ENCODE data around the gene DNAH10.

GRCh38 chr12:123732251-123732650, 29.9 kb upstream of the DNAH10 start:
- TF ChIP-seq NFE2L2 (conservative IDR thresholded peaks at IDR 0.05; ENCODE audit: low read length) (no peak), RCOR1 (IDR thresholded peaks at IDR 0.05; ENCODE audit: low read depth, low read length) (no peak), REST (IDR thresholded peaks at IDR 0.05) (no peak), MAX (IDR thresholded peaks at IDR 0.05) (no peak), CTCF (IDR thresholded peaks at IDR 0.05) (no peak), POLR2A (IDR thresholded peaks at IDR 0.05; ENCODE audit: low read length) (no peak), POLR2AphosphoS2 (conservative IDR thresholded peaks at IDR 0.05; ENCODE audit: low read length) (no peak), MAFK (IDR thresholded peaks at IDR 0.05; ENCODE audit: partially characterized antibody) (no peak), TP53 (CRISPR knock-in tag; IDR thresholded peaks at IDR 0.05) (no peak)
